ENCODE data around the gene AQP12A.

DNA sequence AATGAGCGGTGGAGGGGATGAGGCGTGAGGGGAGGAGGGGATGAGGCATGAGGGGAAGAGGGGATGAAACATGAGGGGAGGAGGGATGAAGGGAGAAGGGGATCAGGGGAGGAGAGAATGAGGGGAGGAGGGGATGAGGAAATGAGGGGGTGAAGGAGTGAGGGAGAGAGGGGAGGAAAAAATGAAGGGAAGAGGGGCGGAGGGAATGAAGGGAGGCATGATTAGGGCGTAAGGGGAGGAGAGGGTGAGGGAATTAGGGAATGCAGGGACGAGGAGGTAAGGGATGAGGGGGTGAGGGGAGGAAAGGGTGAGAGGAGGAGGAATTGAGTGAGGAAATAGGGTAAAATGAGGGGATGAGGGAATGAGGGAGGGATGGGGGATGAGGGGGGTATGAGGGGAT lies 40.5 kb downstream of the AQP12A start:
- TF ChIP-seq, protein P1, sequence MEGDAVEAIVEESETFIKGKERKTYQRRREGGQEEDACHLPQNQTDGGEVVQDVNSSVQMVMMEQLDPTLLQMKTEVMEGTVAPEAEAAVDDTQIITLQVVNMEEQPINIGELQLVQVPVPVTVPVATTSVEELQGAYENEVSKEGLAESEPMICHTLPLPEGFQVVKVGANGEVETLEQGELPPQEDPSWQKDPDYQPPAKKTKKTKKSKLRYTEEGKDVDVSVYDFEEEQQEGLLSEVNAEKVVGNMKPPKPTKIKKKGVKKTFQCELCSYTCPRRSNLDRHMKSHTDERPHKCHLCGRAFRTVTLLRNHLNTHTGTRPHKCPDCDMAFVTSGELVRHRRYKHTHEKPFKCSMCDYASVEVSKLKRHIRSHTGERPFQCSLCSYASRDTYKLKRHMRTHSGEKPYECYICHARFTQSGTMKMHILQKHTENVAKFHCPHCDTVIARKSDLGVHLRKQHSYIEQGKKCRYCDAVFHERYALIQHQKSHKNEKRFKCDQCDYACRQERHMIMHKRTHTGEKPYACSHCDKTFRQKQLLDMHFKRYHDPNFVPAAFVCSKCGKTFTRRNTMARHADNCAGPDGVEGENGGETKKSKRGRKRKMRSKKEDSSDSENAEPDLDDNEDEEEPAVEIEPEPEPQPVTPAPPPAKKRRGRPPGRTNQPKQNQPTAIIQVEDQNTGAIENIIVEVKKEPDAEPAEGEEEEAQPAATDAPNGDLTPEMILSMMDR (IDR thresholded peaks at IDR 0.05) = no peak
- no peak for TF ChIP-seq POLR2A (IDR thresholded peaks at IDR 0.05)

Data from adrenal gland (tissue), 5 donors.